RPMI7951 (cell line): ENCODE data around the gene NAV1. TPM values are rescaled to one million over a fixed set of nuclear protein-coding genes. Genes with fewer than 3 reads are reported as not detected.
"Not testable (repeated sequence)": the region's sequence is repeated elsewhere in the genome, so short reads cannot be mapped to it uniquely, and the experiment has no call there.

ENCODE experiments used
- DNase-seq: peaks from one replicate; pipeline ENCODE4 v3.0.0-alpha.2; 2012; ENCODE audit warnings: low read depth
- total RNA-seq: library from RNA; depleted of rRNA; stranded (reverse); fragments of >200 nt; shearing (Covaris generic); gene quantifications from 2 replicates; pipeline ENCODE4 v1.2.3, GENCODE V29; 2014

NAV1 gene
- total RNA-seq, 1 experiment from 2014 or later, result 27.6 TPM

- no peak for DNase-seq
Measured at GRCh38 chr1:201563941-201564340, 25.0 kb downstream of the NAV1 start.

- DNase-seq, result peak; percentile 59
Measured at GRCh38 chr1:201565024-201565730, 26.2 kb downstream of the NAV1 start.

- DNase-seq, result peak; percentile 52
Measured at GRCh38 chr1:201565771-201566528, 27.0 kb downstream of the NAV1 start.

GRCh38 chr1:201566529-201566823 is 27.5 kb downstream of the NAV1 start:
- DNase-seq, result no peak

GRCh38 chr1:201566933-201567801 is 28.2 kb downstream of the NAV1 start:
- DNase-seq, result peak; percentile 75

- DNase-seq, result no peak
Measured at GRCh38 chr1:201568265-201568664, 29.3 kb downstream of the NAV1 start.

GRCh38 chr1:201568859-201569294 is 29.9 kb downstream of the NAV1 start:
- no peak for DNase-seq

- no peak for DNase-seq
Measured at GRCh38 chr1:201570181-201570885, 31.4 kb downstream of the NAV1 start.

GRCh38 chr1:201570886-201571624 is 32.1 kb downstream of the NAV1 start:
- DNase-seq, result no peak

- DNase-seq, result no peak
Measured at GRCh38 chr1:201573030-201573429, 34.1 kb downstream of the NAV1 start.

GRCh38 chr1:201573923-201574322 is 35.0 kb downstream of the NAV1 start:
- no peak for DNase-seq

GRCh38 chr1:201575912-201576311 is 37.0 kb downstream of the NAV1 start:
- no peak for DNase-seq

GRCh38 chr1:201576914-201577313 is 38.0 kb downstream of the NAV1 start:
- DNase-seq, result no peak

GRCh38 chr1:201578008-201578888 is 39.3 kb downstream of the NAV1 start:
- DNase-seq, result no peak

GRCh38 chr1:201581371-201581770 is 42.4 kb downstream of the NAV1 start:
- DNase-seq, result not testable (repeated sequence)

- peak; percentile 73 for DNase-seq
Measured at GRCh38 chr1:201582705-201583442, 43.9 kb downstream of the NAV1 start.

GRCh38 chr1:201583663-201584062 is 44.7 kb downstream of the NAV1 start:
- no peak for DNase-seq

- peak; percentile 90 for DNase-seq
Measured at GRCh38 chr1:201584471-201585092, 45.7 kb downstream of the NAV1 start.

- DNase-seq, result peak; percentile 89
Measured at GRCh38 chr1:201585093-201585483, 46.2 kb downstream of the NAV1 start.
